EH (cell line): ENCODE measurements around the gene POLR2E.
"Not testable (repeated sequence)": the region's sequence is repeated elsewhere in the genome, so short reads cannot be mapped to it uniquely, and the experiment has no call there.

Experiments
- DNase-seq: peaks from one replicate; pipeline ENCODE4 v3.0.0-alpha.2; 2015; ENCODE audit warnings: low read depth

The POLR2E gene

GRCh38 chr19:1094978-1095701, at the start of gene POLR2E:
Gene POLR2E, minus strand, starts transcription at chr19:1095375. Its CDS starts 60 bp downstream, at chr19:1095315.
- DNase-seq: peak; percentile 98

DNA sequence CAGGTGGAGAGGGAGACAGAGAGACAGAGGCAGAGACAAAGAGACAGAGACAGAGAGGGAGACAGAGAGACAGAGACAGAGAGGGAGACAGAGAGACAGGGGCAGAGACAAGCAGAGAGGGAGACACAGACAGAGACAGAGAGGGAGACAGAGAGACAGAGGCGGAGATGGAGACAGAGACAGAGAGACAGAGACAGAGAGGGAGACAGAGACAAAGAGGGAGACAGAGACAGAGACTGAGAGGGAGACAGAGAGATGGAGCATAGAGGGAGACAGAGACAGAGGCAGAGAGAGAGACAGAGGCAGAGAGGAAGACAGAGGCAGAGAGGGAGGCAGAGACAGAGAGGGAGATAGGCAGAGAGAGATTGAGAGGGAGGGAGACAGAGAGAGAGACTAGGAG, 49.6 kb upstream of the POLR2E start:
- no peak for DNase-seq

- DNase-seq: no peak
These were observed 48.7 kb upstream of the POLR2E start for GRCh38 chr19:1143828-1144399.

- no peak for DNase-seq
These were observed 46.8 kb upstream of the POLR2E start for GRCh38 chr19:1141944-1142343.

- no peak for DNase-seq
These were observed 45.3 kb upstream of the POLR2E start for GRCh38 chr19:1140272-1141027.

DNA sequence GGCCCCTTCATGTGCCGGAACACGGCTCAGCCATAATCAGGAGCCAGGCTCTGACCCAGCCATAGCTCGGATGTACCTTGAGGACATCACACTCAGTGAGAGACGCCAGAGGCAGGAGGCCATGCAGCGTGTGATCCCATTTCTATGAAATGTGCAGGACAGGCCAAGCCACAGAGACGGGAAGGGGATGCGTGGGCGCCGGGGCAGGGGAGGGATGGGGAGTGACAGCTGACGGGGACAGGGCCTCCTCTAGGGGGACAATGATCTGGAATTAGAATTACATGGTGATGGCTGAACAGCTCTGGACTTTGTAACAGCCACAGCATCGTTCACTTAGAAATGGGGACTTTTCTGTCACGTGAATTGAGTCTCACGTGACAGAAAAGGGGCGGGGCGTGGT, 44.0 kb upstream of the POLR2E start:
- DNase-seq: no peak

DNA sequence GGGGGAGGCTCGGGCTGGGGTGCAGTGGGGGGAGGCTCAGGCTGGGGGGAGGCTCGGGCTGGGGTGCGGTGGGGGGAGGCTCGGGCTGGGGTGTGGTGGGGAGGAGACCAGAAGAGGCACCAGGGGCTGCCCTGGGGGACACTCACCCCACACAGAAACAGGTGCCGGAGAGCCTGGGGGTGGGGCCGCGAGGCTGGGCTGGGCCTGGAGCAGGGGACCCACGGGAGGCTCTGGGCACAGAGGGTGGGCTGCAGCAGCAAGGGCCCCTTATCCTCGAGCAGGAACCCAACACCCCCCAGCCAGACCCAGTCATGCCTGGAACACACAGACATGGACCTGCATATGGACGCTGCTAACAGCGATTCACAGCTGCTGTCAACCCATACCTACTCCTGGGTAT, 42.9 kb upstream of the POLR2E start:
- DNase-seq: no peak

GRCh38 chr19:1136621-1137317, 41.6 kb upstream of the POLR2E start:
- no peak for DNase-seq

GRCh38 chr19:1136201-1136600, 41.0 kb upstream of the POLR2E start:
- DNase-seq: no peak

- DNase-seq: no peak
These were observed 40.3 kb upstream of the POLR2E start for GRCh38 chr19:1135454-1135853.

DNA sequence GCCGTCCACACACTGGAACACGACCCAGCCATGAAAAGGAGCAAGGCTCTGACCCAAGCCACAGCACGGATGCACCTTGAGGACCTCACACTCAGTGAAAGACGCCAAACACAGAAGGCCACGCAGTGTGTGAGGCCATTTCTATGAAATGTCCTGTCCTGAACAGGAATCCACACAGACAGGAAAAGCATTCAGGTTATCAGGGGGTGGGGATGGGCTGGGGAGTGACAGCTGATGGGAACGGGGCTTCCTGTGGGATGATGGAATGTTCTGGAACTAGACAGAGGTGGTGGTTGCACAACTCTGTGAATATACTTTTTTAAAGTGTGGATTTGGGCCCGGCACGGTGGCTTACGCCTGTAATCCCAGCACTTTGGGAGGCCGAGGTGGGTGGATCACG, 39.3 kb upstream of the POLR2E start:
- DNase-seq: peak; percentile 41

GRCh38 chr19:1133471-1133929, 38.3 kb upstream of the POLR2E start:
- peak; percentile 23 for DNase-seq

DNA sequence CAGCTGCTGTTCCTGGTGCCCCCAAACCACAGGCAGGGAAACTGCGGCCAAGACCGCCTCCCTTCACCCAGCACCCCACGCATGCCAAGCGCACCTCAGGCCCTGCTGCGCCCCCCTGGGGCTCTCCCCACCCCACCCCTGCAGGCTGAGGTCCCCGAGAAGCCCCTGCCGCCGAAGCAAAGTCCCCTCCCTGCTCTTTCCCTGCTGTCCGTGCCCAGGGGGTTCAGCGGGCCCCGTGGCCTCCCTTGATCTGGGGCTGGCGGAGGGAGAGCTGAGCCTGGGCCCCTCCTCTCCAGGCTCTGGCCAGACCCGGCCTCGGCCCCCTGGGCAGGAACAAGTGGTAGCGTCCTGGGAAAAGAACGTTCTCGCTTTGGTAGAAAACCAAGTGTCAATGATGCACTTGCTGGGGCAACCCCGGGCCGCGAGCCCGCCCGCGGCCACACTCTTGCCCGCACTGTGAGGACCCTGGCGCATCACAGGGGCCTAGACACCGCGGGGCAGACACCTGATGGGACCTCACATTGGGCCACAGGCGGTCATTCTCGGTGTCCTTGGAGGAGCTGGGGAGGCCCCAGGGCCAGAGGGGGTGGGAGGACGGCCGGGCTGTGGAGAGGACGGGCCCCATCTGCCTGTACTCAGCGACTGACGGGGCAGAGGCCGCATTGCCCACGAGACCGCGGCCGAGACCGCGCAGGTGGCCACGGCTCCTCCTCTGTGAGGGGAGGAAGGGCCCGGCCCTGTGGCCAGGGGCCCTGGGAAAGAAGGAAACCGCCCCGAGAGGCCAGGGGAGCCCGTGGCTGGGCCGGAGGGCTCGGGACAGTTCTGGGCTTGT, 37.6 kb upstream of the POLR2E start:
- DNase-seq: peak; percentile 20

DNA sequence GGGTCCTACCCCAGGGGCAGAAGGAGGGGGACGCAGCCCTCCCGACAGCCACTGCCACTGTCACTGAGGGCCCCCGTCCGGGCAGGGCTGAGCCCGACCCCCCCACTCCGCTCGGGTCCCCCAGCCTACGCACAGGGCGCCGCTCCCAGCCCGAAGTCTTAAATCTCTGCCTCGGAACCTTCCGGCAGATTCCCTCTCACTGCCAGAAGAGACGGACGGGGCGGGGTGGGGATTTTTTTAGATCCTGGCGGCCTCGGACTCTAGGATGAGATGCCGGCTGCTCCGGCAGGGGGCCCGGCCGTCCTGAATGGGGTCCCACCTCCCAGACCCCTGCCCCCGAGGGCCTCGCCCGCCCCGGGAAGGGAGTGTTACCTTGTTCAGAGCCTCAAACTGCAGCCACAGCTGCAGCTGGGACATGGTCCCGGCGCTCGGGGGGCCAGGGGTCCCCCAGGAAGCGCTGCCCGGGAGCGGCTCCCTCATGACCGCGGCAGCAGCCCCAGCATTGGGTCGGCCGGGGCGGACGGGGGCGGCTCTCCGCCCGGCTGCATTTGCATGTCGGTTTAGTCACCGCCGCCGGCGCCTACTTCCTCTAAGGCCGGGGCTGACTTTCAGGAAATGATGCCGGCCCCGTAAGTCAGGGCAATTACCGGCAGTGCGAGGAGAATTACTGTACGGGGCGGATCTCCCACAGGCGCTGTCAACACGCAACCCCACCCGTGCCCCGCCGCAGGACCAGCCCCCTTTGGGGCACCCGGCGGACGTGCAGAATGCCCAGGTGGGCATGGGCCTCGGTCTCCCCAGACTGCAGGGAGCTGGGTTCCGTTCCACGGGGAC, 36.8 kb upstream of the POLR2E start:
- peak; percentile 94 for DNase-seq

GRCh38 chr19:1130771-1131717, 35.9 kb upstream of the POLR2E start:
- peak; percentile 39 for DNase-seq

DNA sequence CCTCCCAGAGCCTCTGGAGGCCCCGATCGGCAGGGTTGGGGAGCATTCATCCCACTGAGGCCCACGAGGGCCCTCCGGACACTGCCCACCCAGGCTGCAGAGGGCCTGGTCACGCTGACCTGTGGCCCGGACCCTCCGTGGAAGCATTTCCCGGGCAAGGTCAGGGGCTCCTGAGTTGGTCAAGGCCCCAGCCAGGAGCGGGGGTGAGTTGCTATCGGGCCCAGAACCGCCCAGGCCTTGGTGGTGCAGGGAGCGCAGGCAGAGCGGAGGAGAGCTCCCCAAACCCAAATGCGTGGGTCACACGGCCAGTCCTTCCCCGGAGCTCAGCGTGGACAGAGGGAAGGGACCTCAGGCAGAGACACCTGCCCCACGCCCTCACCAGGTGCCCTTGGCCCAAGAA, 34.4 kb upstream of the POLR2E start:
- DNase-seq: no peak

GRCh38 chr19:1129084-1129483, 33.9 kb upstream of the POLR2E start:
- DNase-seq: not testable (repeated sequence)

- DNase-seq: no peak
These were observed 32.9 kb upstream of the POLR2E start for GRCh38 chr19:1128106-1128505.

DNA sequence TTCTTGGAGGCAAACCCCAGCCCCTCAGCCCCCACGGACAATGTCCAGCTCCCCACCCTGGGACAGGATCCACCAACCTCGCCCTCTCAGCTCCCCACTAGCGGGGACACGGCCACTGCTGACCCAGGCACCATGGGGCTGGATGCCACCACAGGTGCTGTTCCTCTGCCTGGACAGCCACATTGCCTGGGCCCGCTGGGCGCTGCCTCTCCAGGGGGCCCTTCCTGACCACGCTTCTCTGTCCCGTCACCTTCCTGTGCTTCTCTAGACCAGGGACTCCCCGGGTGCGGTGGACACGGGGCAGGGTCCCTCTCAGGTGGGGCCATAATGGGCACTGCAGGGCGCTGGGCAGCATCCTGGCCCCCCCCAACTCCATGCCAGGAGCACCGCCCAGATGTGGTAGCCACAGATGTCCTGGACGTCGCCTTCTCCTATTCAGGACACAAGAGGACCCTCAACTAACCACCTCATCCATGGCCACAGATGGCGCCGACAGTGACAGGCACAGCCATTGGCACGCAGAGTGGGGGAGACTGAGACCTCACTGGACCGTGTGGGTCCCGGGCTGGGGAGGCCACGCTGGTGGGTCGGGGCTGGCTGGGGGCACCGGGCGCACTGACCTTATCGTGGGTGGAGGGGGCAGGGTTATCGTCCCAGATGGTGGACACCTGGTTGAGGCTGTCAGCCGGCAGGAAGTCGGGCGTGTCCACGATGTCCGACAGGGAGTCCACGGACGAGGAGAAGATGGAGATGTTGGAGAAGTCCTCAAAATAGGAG, 32.0 kb upstream of the POLR2E start:
- no peak for DNase-seq
